ENCODE data around the gene ARHGAP18.
"Not testable (repeated sequence)": the region's sequence is repeated elsewhere in the genome, so short reads cannot be mapped to it uniquely, and the experiment has no call there.

The ARHGAP18 gene

GRCh38 chr6:129593233-129593564 is 116.8 kb downstream of the ARHGAP18 start:
- no peak for DNase-seq (ENCODE audit: insufficient read length)
- FAIRE-seq, result no peak
- no peak for TF ChIP-seq TAF1 (IDR thresholded peaks at IDR 0.05; ENCODE audit: borderline replicate concordance, low read depth, low read length)
- no peak for TF ChIP-seq POLR2AphosphoS5 (IDR thresholded peaks at IDR 0.05; ENCODE audit: low read depth, low read length)

GRCh38 chr6:129592516-129593232 is 117.3 kb downstream of the ARHGAP18 start:
- FAIRE-seq (no peak), DNase-seq (ENCODE audit: insufficient read length) (no peak)
- TF ChIP-seq POLR2A (IDR thresholded peaks at IDR 0.05; ENCODE audit: low read depth, low read length) (no peak), POLR2AphosphoS5 (IDR thresholded peaks at IDR 0.05; ENCODE audit: low read depth, low read length) (no peak), TAF1 (IDR thresholded peaks at IDR 0.05; ENCODE audit: borderline replicate concordance, low read depth, low read length) (no peak)

DNA sequence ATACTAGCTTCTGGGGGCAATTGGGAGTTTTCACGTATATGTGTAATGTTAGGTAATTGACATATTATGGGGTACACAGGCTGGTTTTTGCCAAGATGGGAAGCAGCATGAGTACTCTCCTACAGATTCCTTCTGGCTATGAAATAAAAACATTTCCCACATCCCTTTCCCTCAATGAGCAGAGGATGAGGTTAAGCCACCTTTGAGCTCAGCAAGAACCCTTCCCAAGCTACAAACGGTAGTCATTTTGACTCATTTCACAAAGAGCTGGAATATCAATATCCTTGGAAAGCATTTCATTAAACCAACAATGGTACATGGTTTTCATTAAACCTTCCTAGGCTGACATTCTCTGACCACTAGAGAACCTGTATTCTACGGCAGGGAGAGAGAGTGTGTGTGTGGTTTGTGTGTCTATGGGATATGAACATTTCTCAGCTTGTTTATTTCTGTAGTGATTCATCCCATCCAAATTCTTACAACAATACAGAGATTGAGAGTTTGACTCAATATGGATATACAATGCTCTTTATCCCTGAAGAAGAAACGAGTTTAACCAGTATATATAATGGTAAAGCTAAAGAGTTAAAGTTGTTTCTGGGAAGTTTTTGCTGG is 119.5 kb downstream of the ARHGAP18 start:
- TF ChIP-seq POLR2A (IDR thresholded peaks at IDR 0.05; ENCODE audit: low read depth, low read length) (no peak), TAF1 (IDR thresholded peaks at IDR 0.05; ENCODE audit: borderline replicate concordance, low read depth, low read length) (no peak), POLR2AphosphoS5 (IDR thresholded peaks at IDR 0.05; ENCODE audit: low read depth, low read length) (no peak)
- no peak for FAIRE-seq
- DNase-seq (ENCODE audit: insufficient read length), result no peak

DNA sequence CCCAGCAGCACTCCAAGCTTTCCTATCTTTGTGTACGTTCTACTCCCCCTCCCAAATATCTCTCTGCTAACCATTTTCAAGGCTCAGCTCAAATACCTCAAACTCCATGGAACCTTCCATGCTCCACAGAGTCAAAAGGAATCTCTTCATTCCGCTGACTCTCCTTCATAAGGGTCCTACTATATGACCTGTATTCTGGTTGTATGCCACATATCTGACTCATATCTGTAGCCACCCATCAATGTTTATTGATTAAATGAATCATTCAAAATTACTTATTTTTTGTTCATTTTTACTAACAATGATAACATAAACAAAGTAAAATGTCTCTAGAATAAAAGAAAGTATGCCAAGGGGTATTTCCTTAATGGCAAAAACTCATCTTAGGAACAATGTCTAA is 123.2 kb downstream of the ARHGAP18 start:
- DNase-seq (ENCODE audit: insufficient read length) (no peak), FAIRE-seq (no peak)
- no peak for TF ChIP-seq TAF1 (IDR thresholded peaks at IDR 0.05; ENCODE audit: borderline replicate concordance, low read depth, low read length)
- TF ChIP-seq POLR2A (IDR thresholded peaks at IDR 0.05; ENCODE audit: low read depth, low read length), result no peak
- TF ChIP-seq POLR2AphosphoS5 (IDR thresholded peaks at IDR 0.05; ENCODE audit: low read depth, low read length), result no peak

- DNase-seq (ENCODE audit: insufficient read length) (no peak), FAIRE-seq (no peak)
- no peak for TF ChIP-seq TAF1 (IDR thresholded peaks at IDR 0.05; ENCODE audit: borderline replicate concordance, low read depth, low read length)
- no peak for TF ChIP-seq POLR2AphosphoS5 (IDR thresholded peaks at IDR 0.05; ENCODE audit: low read depth, low read length)
- no peak for TF ChIP-seq POLR2A (IDR thresholded peaks at IDR 0.05; ENCODE audit: low read depth, low read length)
Measured at GRCh38 chr6:129583866-129584265, 126.1 kb downstream of the ARHGAP18 start.

- DNase-seq (ENCODE audit: insufficient read length) (no peak), FAIRE-seq (no peak)
- TF ChIP-seq POLR2AphosphoS5 (IDR thresholded peaks at IDR 0.05; ENCODE audit: low read depth, low read length) (no peak), TAF1 (IDR thresholded peaks at IDR 0.05; ENCODE audit: borderline replicate concordance, low read depth, low read length) (no peak), POLR2A (IDR thresholded peaks at IDR 0.05; ENCODE audit: low read depth, low read length) (no peak)
Measured at GRCh38 chr6:129578315-129578714, 131.7 kb downstream of the ARHGAP18 start.

- FAIRE-seq (no peak), DNase-seq (ENCODE audit: insufficient read length) (no peak)
- TF ChIP-seq TAF1 (IDR thresholded peaks at IDR 0.05; ENCODE audit: borderline replicate concordance, low read depth, low read length) (no peak), POLR2AphosphoS5 (IDR thresholded peaks at IDR 0.05; ENCODE audit: low read depth, low read length) (no peak), POLR2A (IDR thresholded peaks at IDR 0.05; ENCODE audit: low read depth, low read length) (no peak)
Measured at GRCh38 chr6:129577691-129578090, 132.3 kb downstream of the ARHGAP18 start.

DNA sequence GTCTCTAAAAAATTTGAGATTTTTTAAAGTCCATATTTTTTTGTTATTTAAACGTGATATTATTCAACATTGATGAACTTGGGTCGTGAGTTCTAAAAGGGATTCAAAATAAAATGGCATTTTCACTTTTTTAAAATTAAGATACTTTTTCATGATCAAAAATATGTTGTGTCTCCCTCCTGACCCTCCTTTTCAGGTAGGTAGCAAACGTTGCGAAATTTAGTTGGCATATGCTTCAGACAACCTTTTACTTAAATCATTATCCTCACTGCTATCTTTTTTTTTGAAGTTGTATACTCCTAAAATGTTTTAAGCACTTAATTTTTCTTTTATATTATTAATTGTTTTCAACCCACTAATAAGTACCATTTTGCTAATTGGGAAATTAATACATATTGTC is 133.5 kb downstream of the ARHGAP18 start:
- no peak for DNase-seq (ENCODE audit: insufficient read length)
- no peak for FAIRE-seq
- TF ChIP-seq POLR2AphosphoS5 (IDR thresholded peaks at IDR 0.05; ENCODE audit: low read depth, low read length) (no peak), POLR2A (IDR thresholded peaks at IDR 0.05; ENCODE audit: low read depth, low read length) (no peak), TAF1 (IDR thresholded peaks at IDR 0.05; ENCODE audit: borderline replicate concordance, low read depth, low read length) (no peak)

DNA sequence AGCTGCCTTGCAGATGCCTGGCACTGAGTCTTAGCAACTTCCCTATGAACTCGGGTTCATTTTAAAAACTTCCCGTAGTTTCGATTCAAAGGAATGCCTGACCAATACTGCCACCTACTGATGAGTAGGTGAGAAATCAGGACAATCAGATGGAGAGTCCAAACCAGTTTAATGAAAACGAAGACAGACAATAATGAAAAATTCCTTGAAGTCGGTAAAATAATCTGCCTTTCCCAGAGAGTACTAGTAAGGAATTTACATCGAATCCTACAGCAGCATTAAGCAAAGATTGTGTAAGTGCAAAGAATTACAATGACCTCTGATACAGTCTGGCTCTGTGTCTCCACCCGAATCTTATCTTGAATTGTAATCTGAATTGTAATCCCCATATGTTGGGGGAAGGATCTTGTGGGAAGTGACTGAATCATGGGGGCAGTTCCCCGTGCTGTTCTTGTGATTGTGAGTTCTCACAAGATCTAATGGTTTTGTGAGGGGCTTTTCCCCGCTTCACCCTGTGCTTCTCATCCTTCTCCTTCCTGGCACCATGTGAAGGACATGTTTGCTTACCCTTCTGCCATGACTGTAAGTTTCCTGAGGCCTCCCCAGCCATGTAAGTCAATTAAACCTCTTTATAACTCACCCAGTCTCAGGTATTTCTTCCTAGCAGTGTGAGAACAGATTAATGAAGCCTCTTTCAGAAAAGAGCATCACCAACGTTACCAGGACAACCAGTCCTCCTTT is 134.4 kb downstream of the ARHGAP18 start:
- DNase-seq (ENCODE audit: insufficient read length) (no peak), FAIRE-seq (no peak)
- no peak for TF ChIP-seq POLR2AphosphoS5 (IDR thresholded peaks at IDR 0.05; ENCODE audit: low read depth, low read length)
- TF ChIP-seq TAF1 (IDR thresholded peaks at IDR 0.05; ENCODE audit: borderline replicate concordance, low read depth, low read length), result no peak
- no peak for TF ChIP-seq POLR2A (IDR thresholded peaks at IDR 0.05; ENCODE audit: low read depth, low read length)

DNA sequence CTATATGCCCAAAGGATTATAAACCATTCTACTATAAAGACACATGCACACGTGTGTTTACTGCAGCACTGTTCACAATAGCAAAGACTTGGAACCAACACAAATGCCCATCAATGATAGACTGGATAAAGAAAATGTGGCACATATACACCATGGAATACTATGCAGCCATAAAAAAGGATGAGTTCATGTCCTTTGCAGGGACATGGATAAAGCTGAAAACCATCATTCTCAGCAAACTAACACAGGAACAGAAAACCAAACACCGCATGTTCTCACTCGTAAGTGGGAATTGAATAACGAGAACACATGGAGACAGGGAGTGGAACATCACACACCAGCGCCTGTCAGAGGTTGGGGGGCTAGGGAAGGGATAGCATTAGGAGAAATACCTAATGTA is 135.4 kb downstream of the ARHGAP18 start:
- not testable (repeated sequence) for DNase-seq (ENCODE audit: insufficient read length); FAIRE-seq

GRCh38 chr6:129570929-129571328 is 139.0 kb downstream of the ARHGAP18 start:
- DNase-seq (ENCODE audit: insufficient read length); FAIRE-seq: not testable (repeated sequence)

GRCh38 chr6:129568015-129568414 is 142.0 kb downstream of the ARHGAP18 start:
- DNase-seq (ENCODE audit: insufficient read length) (no peak), FAIRE-seq (no peak)
- TF ChIP-seq POLR2AphosphoS5 (IDR thresholded peaks at IDR 0.05; ENCODE audit: low read depth, low read length) (no peak), TAF1 (IDR thresholded peaks at IDR 0.05; ENCODE audit: borderline replicate concordance, low read depth, low read length) (no peak), POLR2A (IDR thresholded peaks at IDR 0.05; ENCODE audit: low read depth, low read length) (no peak)

Data from GM12892 (cell line).